ENCODE data around the gene LARGE1.

- TF ChIP-seq CTCF (conservative IDR thresholded peaks at IDR 0.05; ENCODE audit: low read length) (no peak), EZH2phosphoT487 (IDR thresholded peaks at IDR 0.05; ENCODE audit: borderline replicate concordance) (no peak)
Measured at GRCh38 chr22:33706100-33706499, 214.2 kb downstream of the LARGE1 start.
